OCI-M2 (cell line): ENCODE measurements around the gene GOLGA1.
A peak's percentile ranks its signal among the peaks of the same experiment; 100 is the strongest.
"Not testable (repeated sequence)": the region's sequence is repeated elsewhere in the genome, so short reads cannot be mapped to it uniquely, and the experiment has no call there.

Source experiments
- DNase-seq: peaks from one replicate; lab custom pipeline; 2025; ENCODE audit not compliant: unreplicated experiment; lab: John Stamatoyannopoulos, UW

The GOLGA1 gene, protein sequence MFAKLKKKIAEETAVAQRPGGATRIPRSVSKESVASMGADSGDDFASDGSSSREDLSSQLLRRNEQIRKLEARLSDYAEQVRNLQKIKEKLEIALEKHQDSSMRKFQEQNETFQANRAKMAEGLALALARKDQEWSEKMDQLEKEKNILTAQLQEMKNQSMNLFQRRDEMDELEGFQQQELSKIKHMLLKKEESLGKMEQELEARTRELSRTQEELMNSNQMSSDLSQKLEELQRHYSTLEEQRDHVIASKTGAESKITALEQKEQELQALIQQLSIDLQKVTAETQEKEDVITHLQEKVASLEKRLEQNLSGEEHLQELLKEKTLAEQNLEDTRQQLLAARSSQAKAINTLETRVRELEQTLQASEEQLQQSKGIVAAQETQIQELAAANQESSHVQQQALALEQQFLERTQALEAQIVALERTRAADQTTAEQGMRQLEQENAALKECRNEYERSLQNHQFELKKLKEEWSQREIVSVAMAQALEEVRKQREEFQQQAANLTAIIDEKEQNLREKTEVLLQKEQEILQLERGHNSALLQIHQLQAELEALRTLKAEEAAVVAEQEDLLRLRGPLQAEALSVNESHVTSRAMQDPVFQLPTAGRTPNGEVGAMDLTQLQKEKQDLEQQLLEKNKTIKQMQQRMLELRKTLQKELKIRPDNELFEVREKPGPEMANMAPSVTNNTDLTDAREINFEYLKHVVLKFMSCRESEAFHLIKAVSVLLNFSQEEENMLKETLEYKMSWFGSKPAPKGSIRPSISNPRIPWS

DNA sequence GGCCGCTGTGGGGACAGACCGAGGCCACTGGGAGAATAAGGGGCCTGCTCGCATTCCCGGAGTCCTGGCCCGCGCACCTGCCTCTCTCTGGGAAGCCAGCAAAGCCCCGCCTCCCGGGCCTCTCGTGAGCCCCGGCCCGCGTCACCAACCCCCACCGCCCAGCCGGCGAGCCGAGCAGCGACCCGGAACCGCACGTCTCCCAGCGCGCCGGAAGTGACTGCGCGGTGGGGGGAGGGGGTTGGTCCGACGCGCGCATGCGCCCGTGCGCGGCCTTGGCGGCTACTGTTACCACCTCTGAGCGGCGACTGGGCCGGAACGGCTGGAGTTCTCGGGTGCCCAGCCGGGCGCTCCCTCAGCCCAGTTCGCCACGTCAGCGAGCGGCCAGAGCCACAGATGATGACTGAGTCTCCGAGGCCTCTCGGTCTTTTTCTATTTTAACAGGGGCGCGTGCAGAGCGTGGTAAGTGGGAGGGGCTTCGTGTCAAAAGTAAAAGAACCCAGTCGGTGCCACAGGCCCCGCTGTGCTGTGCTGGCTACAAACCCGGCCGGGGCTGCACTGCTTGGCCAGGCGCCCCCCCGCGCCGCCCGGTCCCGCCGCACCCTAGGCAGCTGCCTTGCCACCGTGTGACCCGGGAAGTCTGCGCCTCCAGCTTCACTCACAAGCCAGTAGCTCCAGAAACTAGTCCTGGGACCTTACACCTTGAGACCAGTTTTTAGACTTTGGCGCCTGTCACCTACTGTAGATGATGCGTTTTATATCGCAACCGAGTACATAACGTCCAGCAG lies at the start of gene GOLGA1:
TSS of gene GOLGA1 (minus strand) at position 190 of the 785 bp plus-strand sequence. CDS start 2,372 bp downstream, outside the sequence.
- DNase-seq: peak; percentile 58

DNA sequence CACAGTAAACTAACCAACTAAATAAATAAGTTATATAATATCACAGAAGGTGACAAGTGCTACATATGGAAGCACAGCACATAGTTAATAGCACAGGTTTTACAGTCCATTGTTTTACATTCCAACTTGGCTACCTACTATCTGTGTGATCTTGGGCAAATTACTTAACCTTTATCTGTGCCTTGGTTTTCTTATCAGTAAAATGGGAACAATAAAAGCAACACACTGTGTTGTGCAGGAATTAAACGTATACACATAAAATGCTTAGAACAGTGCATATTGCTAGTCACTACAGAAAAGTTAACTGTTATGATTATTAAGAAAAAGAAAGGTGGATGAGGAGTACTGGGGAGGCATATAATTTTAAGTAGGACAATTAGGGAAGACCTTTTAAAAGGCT lies 42.8 kb upstream of the GOLGA1 start:
- no peak for DNase-seq

DNA sequence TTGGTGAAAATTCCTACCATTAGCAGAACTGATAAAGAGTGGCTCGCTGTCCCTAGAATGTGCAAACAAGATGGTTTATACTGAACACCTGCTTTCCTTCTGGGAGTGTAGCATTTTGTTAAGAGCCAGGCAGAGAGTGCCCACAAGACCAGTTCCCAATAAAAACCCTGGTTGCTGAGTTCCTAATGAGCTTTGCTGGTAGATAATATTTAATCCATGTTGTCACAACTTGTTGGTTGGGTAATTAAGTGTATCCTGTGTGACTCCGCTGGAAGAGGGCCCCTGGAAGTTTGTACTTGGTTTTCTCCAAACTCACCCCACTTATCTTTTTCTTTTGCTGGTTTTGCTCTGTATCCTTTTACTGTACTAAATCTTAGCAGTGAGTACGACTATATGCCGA lies 39.5 kb upstream of the GOLGA1 start:
- no peak for DNase-seq

DNA sequence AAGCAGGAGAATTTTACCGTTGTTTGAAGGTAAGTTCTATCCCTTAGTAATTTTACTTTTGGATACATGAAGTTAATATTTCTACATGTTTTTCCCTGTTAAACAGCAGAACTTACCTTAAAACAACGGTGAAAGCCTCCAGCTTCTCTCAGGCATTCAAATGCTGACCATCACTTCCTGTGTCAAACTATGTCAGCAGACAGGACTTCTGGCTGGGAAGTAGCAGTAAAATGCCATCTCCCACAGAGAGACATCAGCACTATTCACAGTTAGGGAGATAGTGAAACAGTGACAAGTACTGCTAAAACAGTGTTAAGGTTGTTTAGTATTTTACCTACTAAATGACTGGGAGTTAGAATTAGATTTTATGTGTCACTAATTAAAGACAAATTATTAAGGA lies 34.2 kb upstream of the GOLGA1 start:
- DNase-seq: no peak

DNA sequence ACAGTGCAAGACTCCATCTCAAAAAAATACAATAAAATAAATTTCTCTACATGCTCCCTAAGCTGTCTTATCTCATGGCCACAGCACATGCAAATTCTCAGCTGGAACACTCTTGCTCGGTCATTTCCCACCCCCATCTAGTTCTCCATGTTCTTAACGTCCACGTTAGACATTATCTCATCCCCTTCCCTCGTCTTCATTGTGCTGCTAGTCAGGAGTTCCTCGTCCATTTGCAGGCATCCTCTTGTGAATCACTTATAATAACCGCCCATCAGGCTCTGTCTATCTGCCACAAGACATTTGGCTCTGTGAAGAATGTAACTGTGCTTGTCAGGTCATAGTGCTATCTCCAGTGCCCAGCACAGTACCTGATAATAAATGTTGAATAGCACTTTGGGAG lies 32.9 kb upstream of the GOLGA1 start:
- DNase-seq: peak; percentile 44

DNA sequence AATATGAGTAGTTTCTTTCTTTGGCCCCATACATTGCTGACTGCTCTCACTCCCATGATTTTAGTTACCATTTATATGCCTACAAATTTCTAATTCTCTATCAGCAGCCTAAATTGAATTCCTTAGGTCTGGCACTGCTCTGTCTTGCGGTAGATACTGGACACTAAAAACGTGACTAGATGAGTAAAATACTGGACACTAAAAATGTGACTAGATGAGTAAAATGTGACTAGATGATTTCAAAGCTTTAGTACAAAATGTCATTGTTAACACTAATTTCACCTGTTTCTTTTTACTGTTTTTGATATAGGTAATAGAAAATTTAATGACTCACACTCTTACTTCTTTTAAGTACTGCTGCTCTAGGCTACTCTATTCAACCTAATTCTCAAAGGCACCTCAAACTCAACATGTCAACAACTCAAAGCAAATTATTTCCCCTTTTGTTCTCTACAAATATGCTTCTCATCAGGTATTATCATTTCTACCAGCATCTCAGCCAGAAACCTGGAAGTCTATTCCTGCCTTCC lies 31.4 kb upstream of the GOLGA1 start:
- DNase-seq: no peak

DNA sequence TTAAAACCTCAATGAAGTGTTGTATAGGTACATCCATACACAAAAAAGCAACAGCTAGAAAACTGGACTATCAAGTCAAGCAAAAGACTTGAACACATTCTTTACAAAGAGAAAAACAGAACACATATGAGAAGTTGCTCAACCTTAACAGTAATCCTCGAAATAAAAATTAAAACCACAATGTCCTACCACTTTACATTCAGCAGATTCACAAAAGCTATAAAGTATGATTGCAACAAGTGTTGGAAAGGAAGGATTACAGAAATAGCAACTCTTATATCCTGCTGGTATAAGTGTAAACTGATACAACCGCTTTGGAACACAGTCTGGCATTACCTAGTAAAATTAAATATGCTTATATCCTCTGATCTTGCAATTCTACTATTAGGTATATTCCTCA lies 28.5 kb upstream of the GOLGA1 start:
- DNase-seq: no peak

DNA sequence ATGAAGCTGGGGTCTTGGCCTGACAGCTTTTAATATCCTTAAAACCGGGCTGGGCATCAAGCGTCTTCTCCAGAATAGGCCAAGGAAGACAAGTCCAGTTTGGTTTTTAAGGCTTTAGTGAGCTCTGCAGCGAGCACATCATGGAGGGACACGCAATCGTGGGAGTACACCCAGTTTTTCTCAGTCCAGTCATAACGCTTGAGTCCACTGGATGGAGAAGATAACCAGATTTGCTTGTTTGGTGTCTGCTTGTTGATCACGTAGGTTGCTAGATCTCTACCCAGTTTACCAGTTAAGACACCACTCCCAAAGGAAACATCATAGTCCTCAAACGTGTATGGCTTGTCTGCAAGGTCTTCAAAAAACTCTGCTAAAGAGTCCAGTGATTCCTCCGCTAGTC lies 27.4 kb upstream of the GOLGA1 start:
- no peak for DNase-seq

DNA sequence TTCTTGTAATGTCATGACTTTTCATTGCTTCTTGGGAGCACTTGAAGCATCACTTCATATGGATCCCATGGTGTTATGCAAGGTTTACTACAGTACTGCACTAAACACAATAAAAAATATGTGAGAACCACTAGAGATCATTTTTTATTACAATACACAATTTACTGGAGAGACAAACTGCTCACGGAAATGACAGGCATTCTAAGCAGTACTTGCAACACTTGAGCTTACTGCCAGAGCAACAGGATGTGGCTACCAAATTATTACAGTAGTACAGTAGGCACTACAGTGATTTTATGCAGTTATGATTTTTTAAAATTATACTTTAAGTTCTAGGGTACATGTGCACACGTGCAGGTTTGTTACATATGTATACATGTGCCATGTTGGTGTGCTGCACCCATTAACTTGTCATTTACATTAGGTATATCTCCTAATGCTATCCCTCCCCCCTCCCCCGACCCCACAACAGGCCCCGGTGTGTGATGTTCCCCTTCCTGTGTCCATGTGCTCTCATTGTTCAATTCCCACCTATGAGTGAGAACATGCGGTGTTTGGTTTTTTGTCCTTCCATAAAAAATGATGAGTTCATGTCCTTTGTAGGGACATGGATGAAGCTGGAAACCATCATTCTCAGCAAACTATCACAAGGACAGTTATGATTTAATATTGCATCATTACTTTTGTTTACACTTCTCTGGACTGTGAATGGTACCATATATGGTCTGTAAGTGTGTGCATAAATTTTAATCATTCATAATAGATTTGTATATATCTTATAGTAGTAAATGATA lies 25.1 kb upstream of the GOLGA1 start:
- not testable (repeated sequence) for DNase-seq

DNA sequence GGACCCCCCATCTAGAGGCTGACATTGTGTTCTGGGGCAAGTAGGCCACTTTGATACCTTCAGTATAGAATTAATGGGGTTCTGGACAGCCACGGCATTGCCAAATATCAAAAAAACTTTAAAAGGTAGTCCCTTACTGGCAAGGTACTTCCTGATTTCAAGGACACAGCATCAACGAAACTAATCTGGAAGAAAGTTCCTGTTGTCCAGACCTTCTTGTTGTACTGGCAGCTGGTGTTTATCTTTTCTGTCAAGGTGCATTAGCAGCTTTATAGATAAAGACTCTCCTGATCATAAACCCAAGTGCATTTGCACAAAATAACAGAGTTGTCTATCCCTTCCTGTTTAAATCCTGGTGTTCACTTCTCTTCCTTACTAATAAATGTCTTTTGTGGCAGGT lies 23.7 kb upstream of the GOLGA1 start:
- no peak for DNase-seq

DNA sequence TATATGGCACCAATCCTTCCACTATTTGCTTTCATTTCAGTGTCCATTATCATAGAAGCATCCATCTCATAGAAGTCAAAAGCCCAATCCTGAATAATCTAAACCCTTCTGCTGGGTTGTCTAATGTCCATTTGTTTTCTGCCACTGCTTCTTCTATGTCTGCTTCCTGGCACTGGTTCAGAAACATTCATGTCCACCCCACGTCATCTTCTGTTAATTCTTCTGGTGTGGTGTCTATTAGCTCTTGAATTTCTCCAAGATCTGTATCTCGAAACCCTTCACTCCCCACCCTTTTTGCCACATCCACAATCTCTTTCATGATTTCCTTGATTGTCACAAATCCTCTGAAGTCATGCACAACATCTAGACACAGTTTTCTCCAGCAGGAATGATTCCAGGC lies 23.2 kb upstream of the GOLGA1 start:
- DNase-seq: no peak

DNA sequence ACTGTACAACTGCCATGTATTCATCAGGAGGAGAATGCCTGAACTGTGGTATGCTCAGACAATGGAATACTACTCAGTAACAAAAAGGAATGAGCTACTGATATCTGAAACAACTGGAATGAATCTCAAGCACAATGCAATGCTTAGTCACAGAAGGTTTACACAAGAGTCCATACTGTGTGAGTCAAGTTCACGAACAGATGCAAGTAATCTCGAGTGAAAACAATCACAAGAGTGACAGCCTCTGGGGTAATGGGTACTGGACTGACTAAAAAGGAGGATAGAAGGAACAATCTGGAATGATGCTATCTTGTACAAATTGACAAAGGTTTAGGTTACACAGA lies 19.5 kb upstream of the GOLGA1 start:
- DNase-seq: no peak

DNA sequence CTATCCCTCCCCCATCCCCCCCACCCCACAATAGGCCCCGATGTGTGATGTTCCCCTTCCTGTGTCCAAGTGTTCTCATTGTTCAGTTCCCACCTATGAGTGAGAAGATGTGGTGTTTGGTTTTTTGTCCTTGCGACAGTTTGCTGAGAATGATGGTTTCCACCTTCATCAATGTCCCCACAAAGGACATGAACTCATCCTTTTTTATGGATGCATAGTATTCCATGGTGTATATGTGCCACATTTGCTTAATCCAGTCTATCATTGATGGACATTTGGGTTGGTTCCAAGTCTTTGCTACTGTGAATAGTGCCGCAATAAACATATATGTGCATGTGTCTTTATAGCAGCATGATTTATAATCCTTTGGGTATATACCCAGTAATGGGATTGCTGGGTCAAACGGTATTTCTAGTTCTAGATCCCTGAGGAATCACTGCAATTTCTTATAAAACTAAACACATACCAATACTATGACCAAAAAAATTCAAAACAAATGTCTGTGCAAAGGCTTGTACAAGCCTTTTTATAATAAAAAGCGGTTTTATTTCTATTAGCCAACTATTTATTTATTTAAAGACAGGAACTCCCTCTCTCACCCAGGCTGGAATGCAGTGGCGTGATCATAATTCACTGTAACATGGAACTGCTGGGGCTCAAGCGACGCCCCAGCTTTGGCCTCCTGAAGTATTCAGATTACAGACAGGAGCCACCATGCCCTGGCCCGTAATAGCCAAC lies 19.0 kb upstream of the GOLGA1 start:
- DNase-seq: not testable (repeated sequence)

DNA sequence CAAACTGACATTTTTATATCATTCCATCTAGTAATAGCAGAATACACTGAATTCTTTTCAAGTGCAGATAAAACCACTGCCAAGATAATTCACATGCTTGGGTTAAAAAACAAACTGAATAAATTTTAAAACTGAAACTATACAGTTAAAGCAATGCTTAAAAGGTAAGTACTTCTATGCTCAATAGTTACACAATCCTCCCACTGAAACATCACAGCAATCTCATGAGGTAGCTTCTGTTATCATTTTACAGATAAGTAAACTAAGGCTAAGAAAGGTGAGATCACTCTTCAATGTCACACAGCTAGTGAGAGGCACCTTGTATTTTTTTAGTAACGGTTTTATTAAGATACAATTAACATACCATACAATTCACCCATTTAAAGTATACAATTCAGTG lies 13.4 kb upstream of the GOLGA1 start:
- DNase-seq: no peak

DNA sequence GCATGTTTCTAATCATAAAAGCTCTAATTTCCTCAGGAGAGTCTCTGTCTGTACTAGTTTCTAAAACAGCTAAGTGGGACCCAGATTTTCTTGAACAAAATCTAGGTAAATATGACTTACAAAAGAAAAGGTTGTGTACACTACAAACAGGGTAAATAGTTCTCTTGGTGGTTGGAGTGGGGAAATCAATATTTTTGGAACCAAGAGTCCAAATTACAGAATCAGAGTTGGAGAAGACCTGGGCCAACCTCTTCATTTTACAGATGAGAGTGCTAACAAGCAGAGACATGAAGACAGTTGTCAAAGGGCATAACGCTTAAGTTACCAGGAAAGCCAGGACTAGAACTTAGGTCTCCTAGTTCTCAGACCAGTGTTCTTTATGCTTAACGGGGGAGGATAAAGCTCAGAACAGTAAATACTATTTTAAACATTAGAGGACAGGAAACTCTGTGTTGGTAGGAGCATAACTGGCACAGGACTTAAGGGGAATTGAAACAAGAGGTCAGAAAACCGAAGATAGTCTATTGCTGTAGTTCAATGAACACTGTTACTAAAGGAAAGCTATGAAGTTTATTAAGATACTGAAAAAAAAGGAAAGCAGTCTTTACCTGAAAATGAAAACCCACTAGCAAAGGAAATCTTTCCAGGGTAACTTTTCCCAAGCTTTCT lies 9.3 kb upstream of the GOLGA1 start:
- DNase-seq: no peak

DNA sequence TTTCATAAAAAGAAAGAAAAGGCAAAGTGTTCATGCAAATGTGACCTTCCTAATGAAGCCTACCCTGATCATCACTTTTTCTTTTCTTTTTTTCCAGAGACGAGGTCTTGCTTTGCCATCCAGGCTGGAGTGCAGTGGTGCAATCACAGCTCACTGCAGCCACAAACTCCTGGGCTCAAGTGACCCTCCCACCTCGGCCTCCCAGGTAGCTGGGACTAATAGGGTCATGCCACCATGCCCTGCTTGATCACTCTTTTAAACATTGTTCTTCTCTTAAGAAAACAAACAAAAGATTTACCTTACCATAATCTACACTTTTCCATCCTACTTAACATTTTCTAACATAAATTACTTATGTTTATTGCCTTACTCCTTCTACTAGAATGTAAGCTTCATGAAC lies 8.5 kb upstream of the GOLGA1 start:
- DNase-seq: no peak

DNA sequence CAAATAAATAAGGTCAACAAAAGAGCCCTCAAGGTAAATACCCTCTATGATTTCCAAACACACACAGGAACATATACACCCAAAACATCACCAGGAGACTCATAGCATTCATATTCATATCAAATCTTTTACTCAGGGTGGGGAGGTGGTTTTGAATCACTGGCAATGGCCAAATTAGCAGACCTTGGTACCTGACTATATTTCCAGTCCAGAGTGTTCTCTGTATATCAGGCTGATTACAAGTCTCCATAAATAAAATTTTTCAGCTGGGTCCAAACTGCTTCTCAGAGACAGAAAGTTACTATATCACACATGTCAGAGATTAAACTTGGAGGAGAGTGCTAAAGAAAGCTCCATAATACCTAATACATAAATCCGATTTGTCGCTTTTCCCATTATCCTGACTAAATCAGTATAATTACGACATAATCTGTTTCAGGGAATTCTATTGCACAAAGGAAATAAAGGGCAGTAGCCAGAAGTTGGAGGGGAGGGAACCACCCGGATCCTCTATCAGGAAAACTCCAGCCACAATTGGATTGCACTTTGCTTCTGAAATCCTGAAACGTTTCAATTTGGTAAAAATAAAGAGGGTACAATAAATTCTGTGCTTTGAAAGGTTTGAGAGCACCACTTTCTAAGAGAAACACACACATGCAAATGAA lies 7.0 kb upstream of the GOLGA1 start:
- DNase-seq: no peak

DNA sequence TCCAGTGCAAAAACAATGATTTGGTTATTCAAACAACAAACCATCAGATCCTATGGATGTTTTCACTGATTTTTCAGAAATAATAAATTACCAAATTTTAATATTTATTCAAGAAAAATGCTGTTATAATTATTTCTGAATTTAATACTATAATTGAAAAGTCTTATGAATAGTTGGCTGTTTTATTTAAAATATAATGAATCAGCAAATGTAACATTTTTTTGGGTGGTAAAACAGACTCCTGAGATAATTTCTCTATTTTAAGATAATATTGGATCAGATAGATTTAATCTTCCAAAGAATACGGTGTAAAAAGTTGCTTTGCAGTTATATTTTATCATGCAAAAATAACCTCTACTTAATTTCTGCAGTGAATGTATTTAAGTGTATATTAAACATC lies 5.3 kb upstream of the GOLGA1 start:
- DNase-seq: no peak
